Measurements from ENCODE around the gene PPP4C.

DNA sequence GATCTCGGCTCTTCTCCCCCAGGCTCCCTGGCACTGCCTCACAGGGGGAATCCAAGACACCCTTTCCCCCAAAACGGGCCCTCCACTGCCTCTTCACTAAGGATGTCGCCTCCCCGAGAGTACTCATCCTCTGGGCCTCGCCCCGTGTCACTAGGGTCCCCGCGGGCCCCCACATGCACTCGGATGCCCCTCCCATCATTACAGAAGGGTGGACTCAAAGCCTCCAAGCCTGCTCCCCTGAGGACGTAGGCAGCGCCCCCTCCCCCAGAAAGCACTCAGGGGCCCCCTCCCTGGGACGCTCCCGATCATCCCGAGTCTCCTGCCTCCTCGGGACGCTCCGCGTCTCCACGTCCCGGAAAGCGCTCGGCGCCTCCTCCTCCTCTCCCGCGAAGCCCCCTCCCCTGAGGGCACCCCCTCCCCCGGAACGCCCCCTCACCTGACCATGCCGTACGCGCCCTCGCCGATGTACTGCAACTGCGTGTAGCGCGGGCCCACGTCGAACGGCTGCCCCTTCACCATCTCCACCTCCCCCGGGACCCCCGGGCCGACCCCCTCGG lies 46.9 kb downstream of the PPP4C start:
- TF ChIP-seq POLR2A (IDR thresholded peaks at IDR 0.05) (no peak), POLR2AphosphoS5 (IDR thresholded peaks at IDR 0.05) (no peak), EP300 (IDR thresholded peaks at IDR 0.05) (no peak)
- TF ChIP-seq, protein P1, sequence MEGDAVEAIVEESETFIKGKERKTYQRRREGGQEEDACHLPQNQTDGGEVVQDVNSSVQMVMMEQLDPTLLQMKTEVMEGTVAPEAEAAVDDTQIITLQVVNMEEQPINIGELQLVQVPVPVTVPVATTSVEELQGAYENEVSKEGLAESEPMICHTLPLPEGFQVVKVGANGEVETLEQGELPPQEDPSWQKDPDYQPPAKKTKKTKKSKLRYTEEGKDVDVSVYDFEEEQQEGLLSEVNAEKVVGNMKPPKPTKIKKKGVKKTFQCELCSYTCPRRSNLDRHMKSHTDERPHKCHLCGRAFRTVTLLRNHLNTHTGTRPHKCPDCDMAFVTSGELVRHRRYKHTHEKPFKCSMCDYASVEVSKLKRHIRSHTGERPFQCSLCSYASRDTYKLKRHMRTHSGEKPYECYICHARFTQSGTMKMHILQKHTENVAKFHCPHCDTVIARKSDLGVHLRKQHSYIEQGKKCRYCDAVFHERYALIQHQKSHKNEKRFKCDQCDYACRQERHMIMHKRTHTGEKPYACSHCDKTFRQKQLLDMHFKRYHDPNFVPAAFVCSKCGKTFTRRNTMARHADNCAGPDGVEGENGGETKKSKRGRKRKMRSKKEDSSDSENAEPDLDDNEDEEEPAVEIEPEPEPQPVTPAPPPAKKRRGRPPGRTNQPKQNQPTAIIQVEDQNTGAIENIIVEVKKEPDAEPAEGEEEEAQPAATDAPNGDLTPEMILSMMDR (IDR thresholded peaks at IDR 0.05) = no peak

All from gastroesophageal sphincter (tissue), 3 donors.